ENCODE data around the gene PPFIBP2.

Gene PPFIBP2

GRCh38 chr11:7513234-7514098 is at the start of gene PPFIBP2:
TSS of gene PPFIBP2 (plus strand) at chr11:7513999. CDS start at chr11:7549476, 35,477 bp downstream.
- Histone ChIP-seq H3K9ac (ENCODE audit: low read length) (peak within 1 kb of the TSS; percentile 88), H3K4me1 (ENCODE audit: control insufficient read depth, insufficient read depth, low read length) (peaks cover 30% of the 10 kb centered on the region), H3K36me3 (ENCODE audit: control insufficient read depth, insufficient read depth, low read length, severe bottlenecking) (no peaks in the 10 kb centered on the region), H3K9me3 (ENCODE audit: control insufficient read depth, low read length) (no peaks in the 10 kb centered on the region), H3K4me3 (ENCODE audit: low read length) (peak within 1 kb of the TSS; percentile 90), H3K27me3 (replicated peaks; ENCODE audit: control insufficient read depth, insufficient read depth, low read length) (no peaks in the 10 kb centered on the region)
- peak; percentile 88 for DNase-seq (ENCODE audit: low read depth)

- no peaks in the 10 kb centered on the region for H3K4me1 ChIP-seq (ENCODE audit: control insufficient read depth, insufficient read depth, low read length)
- H3K27me3 ChIP-seq (replicated peaks; ENCODE audit: control insufficient read depth, insufficient read depth, low read length) = no peaks in the 10 kb centered on the region
- no peaks in the 10 kb centered on the region for H3K9me3 ChIP-seq (ENCODE audit: control insufficient read depth, low read length)
- no peak for DNase-seq (ENCODE audit: low read depth)
- H3K4me3 ChIP-seq (ENCODE audit: low read length) = no peak overlapping the region
- H3K36me3 ChIP-seq (ENCODE audit: control insufficient read depth, insufficient read depth, low read length, severe bottlenecking) = no peaks in the 10 kb centered on the region
- H3K9ac ChIP-seq (ENCODE audit: low read length) = no peak overlapping the region
Measured at GRCh38 chr11:7467652-7468051, 46.1 kb upstream of the PPFIBP2 start.

- no peak for DNase-seq (ENCODE audit: low read depth)
- H3K27me3 ChIP-seq (replicated peaks; ENCODE audit: control insufficient read depth, insufficient read depth, low read length) = no peaks in the 10 kb centered on the region
Measured at GRCh38 chr11:7469351-7469865, 44.4 kb upstream of the PPFIBP2 start.

GRCh38 chr11:7471071-7471470 is 42.7 kb upstream of the PPFIBP2 start:
- H3K36me3 ChIP-seq (ENCODE audit: control insufficient read depth, insufficient read depth, low read length, severe bottlenecking) = no peaks in the 10 kb centered on the region
- no peak overlapping the region for H3K4me3 ChIP-seq (ENCODE audit: low read length)
- H3K9ac ChIP-seq (ENCODE audit: low read length) = no peak overlapping the region
- peaks cover 4% of the 10 kb centered on the region for H3K27me3 ChIP-seq (replicated peaks; ENCODE audit: control insufficient read depth, insufficient read depth, low read length)
- no peak for DNase-seq (ENCODE audit: low read depth)
- no peaks in the 10 kb centered on the region for H3K4me1 ChIP-seq (ENCODE audit: control insufficient read depth, insufficient read depth, low read length)
- H3K9me3 ChIP-seq (ENCODE audit: control insufficient read depth, low read length) = no peaks in the 10 kb centered on the region

More at GRCh38 chr11:7469351-7469865, 44.4 kb upstream of the PPFIBP2 start:
- Histone ChIP-seq H3K9me3 (ENCODE audit: control insufficient read depth, low read length) (no peaks in the 10 kb centered on the region), H3K4me1 (ENCODE audit: control insufficient read depth, insufficient read depth, low read length) (no peaks in the 10 kb centered on the region), H3K9ac (ENCODE audit: low read length) (no peak overlapping the region), H3K4me3 (ENCODE audit: low read length) (no peak overlapping the region), H3K36me3 (ENCODE audit: control insufficient read depth, insufficient read depth, low read length, severe bottlenecking) (no peaks in the 10 kb centered on the region)

GRCh38 chr11:7473717-7474116 is 40.1 kb upstream of the PPFIBP2 start:
- H3K36me3 ChIP-seq (ENCODE audit: control insufficient read depth, insufficient read depth, low read length, severe bottlenecking) = no peaks in the 10 kb centered on the region
- no peak overlapping the region for H3K4me3 ChIP-seq (ENCODE audit: low read length)
- no peak for DNase-seq (ENCODE audit: low read depth)
- H3K9ac ChIP-seq (ENCODE audit: low read length) = no peak overlapping the region
- H3K9me3 ChIP-seq (ENCODE audit: control insufficient read depth, low read length) = no peaks in the 10 kb centered on the region
- peaks cover 14% of the 10 kb centered on the region for H3K27me3 ChIP-seq (replicated peaks; ENCODE audit: control insufficient read depth, insufficient read depth, low read length)
- no peaks in the 10 kb centered on the region for H3K4me1 ChIP-seq (ENCODE audit: control insufficient read depth, insufficient read depth, low read length)

GRCh38 chr11:7480113-7480512 is 33.7 kb upstream of the PPFIBP2 start:
- Histone ChIP-seq H3K9me3 (ENCODE audit: control insufficient read depth, low read length) (no peaks in the 10 kb centered on the region), H3K27me3 (replicated peaks; ENCODE audit: control insufficient read depth, insufficient read depth, low read length) (peaks cover 10% of the 10 kb centered on the region), H3K4me1 (ENCODE audit: control insufficient read depth, insufficient read depth, low read length) (peaks cover 19% of the 10 kb centered on the region), H3K9ac (ENCODE audit: low read length) (no peak overlapping the region), H3K4me3 (ENCODE audit: low read length) (no peak overlapping the region), H3K36me3 (ENCODE audit: control insufficient read depth, insufficient read depth, low read length, severe bottlenecking) (no peaks in the 10 kb centered on the region)
- peak; percentile 69 for DNase-seq (ENCODE audit: low read depth)

GRCh38 chr11:7484131-7484530 is 29.7 kb upstream of the PPFIBP2 start:
- no peaks in the 10 kb centered on the region for H3K36me3 ChIP-seq (ENCODE audit: control insufficient read depth, insufficient read depth, low read length, severe bottlenecking)
- peaks cover 44% of the 10 kb centered on the region for H3K4me1 ChIP-seq (ENCODE audit: control insufficient read depth, insufficient read depth, low read length)
- H3K9me3 ChIP-seq (ENCODE audit: control insufficient read depth, low read length) = no peaks in the 10 kb centered on the region
- no peak for DNase-seq (ENCODE audit: low read depth)
- H3K27me3 ChIP-seq (replicated peaks; ENCODE audit: control insufficient read depth, insufficient read depth, low read length) = no peaks in the 10 kb centered on the region
- no peak overlapping the region for H3K4me3 ChIP-seq (ENCODE audit: low read length)
- H3K9ac ChIP-seq (ENCODE audit: low read length) = no peak overlapping the region

- Histone ChIP-seq H3K9me3 (ENCODE audit: control insufficient read depth, low read length) (no peaks in the 10 kb centered on the region), H3K36me3 (ENCODE audit: control insufficient read depth, insufficient read depth, low read length, severe bottlenecking) (no peaks in the 10 kb centered on the region), H3K4me3 (ENCODE audit: low read length) (no peak overlapping the region), H3K27me3 (replicated peaks; ENCODE audit: control insufficient read depth, insufficient read depth, low read length) (no peaks in the 10 kb centered on the region), H3K9ac (ENCODE audit: low read length) (no peak overlapping the region), H3K4me1 (ENCODE audit: control insufficient read depth, insufficient read depth, low read length) (peaks cover 50% of the 10 kb centered on the region)
- DNase-seq (ENCODE audit: low read depth) = no peak
Measured at GRCh38 chr11:7484645-7485044, 29.2 kb upstream of the PPFIBP2 start.

GRCh38 chr11:7485186-7486097 is 28.4 kb upstream of the PPFIBP2 start, which contains the start of gene OLFML1:
TSS of gene OLFML1 (plus strand) at chr11:7485506. CDS start at chr11:7485876, 370 bp downstream.
- peak within 1 kb of the TSS; percentile 78 for H3K4me3 ChIP-seq (ENCODE audit: low read length)
- peaks cover 49% of the 10 kb centered on the region for H3K4me1 ChIP-seq (ENCODE audit: control insufficient read depth, insufficient read depth, low read length)
- no peaks in the 10 kb centered on the region for H3K36me3 ChIP-seq (ENCODE audit: control insufficient read depth, insufficient read depth, low read length, severe bottlenecking)
- DNase-seq (ENCODE audit: low read depth) = peak; percentile 51
- H3K27me3 ChIP-seq (replicated peaks; ENCODE audit: control insufficient read depth, insufficient read depth, low read length) = no peaks in the 10 kb centered on the region
- peak within 1 kb of the TSS; percentile 72 for H3K9ac ChIP-seq (ENCODE audit: low read length)
- H3K9me3 ChIP-seq (ENCODE audit: control insufficient read depth, low read length) = no peaks in the 10 kb centered on the region

GRCh38 chr11:7486098-7486780 is 27.6 kb upstream of the PPFIBP2 start:
- Histone ChIP-seq H3K4me3 (ENCODE audit: low read length) (peak overlapping the region; percentile 78), H3K9ac (ENCODE audit: low read length) (peak overlapping the region; percentile 72), H3K36me3 (ENCODE audit: control insufficient read depth, insufficient read depth, low read length, severe bottlenecking) (no peaks in the 10 kb centered on the region), H3K4me1 (ENCODE audit: control insufficient read depth, insufficient read depth, low read length) (peaks cover 48% of the 10 kb centered on the region), H3K9me3 (ENCODE audit: control insufficient read depth, low read length) (no peaks in the 10 kb centered on the region), H3K27me3 (replicated peaks; ENCODE audit: control insufficient read depth, insufficient read depth, low read length) (no peaks in the 10 kb centered on the region)
- DNase-seq (ENCODE audit: low read depth) = no peak

All from adipocyte (in vitro differentiated cells).